Measurements from ENCODE around the gene PTCD3.

Gene PTCD3

DNA sequence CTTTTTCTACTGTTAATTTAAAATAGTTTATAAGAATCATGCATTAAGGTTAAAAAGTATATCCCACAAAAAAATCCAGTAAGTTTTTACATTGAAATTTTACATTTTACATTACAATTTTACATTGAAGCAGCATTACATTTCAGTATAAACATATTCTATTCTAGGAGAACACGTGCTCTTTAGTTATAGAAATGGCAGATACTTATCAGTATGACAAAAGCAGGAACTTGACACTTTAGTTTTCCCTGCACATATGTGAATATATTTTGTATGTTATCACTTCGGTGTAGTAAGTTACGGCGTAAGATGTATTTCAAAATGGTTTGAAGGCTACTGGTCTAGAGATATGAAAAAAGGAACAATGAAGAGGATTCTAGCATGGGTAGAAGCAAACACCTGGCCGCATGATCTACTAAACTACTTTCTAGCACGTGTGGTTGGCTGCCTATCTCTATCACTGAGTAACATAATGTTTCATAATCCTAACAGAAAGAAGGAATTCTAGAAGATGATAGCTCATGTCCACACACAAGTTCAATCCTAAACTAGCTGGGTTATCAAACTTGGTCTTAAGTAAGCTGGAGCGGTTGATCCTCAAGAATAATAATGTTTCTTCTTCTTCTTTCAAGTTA is 83.9 kb downstream of the PTCD3 start:
- TF ChIP-seq, protein P1, sequence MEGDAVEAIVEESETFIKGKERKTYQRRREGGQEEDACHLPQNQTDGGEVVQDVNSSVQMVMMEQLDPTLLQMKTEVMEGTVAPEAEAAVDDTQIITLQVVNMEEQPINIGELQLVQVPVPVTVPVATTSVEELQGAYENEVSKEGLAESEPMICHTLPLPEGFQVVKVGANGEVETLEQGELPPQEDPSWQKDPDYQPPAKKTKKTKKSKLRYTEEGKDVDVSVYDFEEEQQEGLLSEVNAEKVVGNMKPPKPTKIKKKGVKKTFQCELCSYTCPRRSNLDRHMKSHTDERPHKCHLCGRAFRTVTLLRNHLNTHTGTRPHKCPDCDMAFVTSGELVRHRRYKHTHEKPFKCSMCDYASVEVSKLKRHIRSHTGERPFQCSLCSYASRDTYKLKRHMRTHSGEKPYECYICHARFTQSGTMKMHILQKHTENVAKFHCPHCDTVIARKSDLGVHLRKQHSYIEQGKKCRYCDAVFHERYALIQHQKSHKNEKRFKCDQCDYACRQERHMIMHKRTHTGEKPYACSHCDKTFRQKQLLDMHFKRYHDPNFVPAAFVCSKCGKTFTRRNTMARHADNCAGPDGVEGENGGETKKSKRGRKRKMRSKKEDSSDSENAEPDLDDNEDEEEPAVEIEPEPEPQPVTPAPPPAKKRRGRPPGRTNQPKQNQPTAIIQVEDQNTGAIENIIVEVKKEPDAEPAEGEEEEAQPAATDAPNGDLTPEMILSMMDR (IDR thresholded peaks at IDR 0.05; ENCODE audit: control extremely low read depth, extremely low read depth, low read depth, missing control alignments), result no peak
- no peak for DNase-seq (ENCODE audit: extremely low spot score)
- POLR2A ChIA-PET, result interaction anchor here (0.6 kb wide), 1 partner anchor 39 kb away, joined by 3 read pairs; no protein-coding TSS in a partner anchor
- CTCF ChIA-PET, result interaction anchor here (1.5 kb wide), 1 partner anchor 8 kb away, joined by 3 read pairs; no protein-coding TSS in a partner anchor

Measured in GM10248 (cell line).